Activated CD4-positive, alpha-beta T cell treated with anti-CD3 and anti-CD28 coated beads, Interleukin-2, amount 50 U/mL, for 48 hours (primary cell): Measurements from ENCODE around the gene FOXP2.
"Not testable (repeated sequence)": the region's sequence is repeated elsewhere in the genome, so short reads cannot be mapped to it uniquely, and the experiment has no call there.

Experiments used
- DNase-seq, 2 experiments: peaks; one replicate each; pipeline ENCODE4 v3.0.0-alpha.2; 2020

The FOXP2 gene

DNA sequence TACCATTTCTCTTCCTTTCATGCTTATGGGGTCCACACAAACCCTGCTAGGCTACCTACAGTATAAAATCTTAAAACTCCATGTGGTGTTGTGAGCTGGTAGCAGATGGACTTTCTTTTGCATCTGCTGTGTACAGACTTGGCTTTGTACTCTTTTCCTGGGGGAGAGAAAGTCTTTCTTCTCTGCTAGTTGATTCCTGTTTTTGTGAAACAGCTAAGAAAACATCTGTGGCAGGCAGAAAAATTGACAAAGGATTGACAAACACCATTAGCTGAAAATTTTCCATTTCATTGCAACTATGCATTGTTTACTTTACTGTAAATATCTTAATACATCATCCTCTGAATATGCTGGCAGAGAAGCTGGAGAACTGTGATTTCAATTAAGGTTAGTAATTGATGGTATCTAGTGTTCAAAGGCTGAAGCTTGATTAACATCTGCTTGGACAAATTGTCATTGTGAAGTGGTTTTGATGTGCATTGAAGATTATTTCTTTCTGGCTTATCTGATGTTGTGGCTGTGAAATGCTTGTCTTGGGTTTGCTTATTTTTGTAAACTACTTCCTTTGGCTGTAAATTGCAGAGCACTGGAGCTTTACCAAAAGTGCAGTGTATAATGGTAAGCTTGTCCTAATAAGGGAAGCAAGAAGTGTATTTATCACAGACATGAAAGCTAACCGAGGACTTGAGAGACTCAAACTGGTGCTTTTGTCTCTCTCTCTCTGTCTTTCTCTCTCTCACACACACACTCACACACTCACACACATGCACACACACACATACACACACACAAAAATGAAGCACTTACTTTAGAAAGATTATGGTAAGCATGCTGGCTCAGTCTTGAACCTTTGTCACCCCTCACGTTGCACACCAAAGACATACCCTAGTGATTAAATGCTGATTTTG, at the start of gene FOXP2:
FOXP2 (plus strand) TSS at position 660 of the 908 bp plus-strand sequence. CDS start 11,697 bp downstream, outside the sequence.
- DNase-seq, result no peak

- DNase-seq, result no peak
Measured at GRCh38 chr7:114365791-114366190, 48.8 kb upstream of the FOXP2 start.

DNA sequence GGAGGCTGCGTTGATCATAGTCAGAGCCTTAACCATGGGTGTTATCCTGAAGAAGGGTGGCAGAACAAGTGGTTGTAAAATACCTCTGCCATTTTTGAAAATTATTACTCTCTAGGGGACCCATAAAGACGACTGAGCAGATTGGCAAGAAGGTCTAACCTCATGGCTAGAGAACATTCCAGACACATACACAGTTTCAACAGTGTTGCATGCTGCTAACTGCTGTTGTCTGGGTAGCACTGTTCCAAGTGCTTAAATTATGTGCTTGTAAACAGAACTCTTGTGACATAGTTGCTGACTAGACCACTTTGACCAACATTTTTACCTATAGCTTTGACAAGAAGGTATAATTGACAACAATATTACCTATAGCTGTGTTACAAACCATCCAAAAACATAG, 46.1 kb upstream of the FOXP2 start:
- no peak for DNase-seq

DNA sequence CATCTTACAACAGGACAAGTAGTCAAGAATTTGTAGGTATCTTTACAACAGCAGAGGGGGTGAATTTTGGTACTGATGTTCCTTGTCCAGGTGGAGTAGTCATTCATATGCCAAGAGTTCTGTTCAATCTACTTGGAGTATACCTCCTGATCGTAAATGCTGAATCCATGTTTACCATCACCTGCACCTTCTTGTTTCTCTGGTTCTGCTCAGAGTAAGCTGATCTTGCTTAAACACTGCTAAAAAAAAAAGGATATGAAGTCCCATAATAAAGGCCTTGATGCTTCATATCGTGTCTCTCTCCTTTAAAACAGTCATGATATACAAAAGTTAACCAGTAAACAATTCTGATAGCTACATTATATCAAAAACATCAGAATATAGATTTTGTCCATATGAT, 45.3 kb upstream of the FOXP2 start:
- no peak for DNase-seq

- DNase-seq, result no peak
Measured at GRCh38 chr7:114372619-114373018, 42.0 kb upstream of the FOXP2 start.

- DNase-seq, result no peak
Measured at GRCh38 chr7:114375907-114376306, 38.7 kb upstream of the FOXP2 start.

DNA sequence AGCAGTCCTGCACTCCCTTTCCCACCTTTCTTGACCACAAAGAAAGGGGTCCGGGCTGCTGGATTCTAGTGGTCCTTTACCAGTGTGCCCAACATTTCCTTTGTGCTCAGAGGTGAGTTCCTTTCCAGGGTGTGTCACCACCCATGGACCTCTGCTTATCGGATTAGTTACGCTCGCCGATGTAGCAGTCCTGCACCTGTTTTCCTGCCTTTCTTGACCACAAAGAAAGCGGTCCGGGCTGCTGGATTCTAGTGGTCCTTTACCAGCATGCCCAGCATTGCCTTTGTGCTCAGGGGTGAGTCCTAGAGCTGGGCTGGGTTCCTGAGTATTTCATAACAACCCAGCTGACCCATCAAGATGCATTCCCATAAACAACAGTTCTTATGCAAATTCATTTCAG, 30.7 kb upstream of the FOXP2 start:
- DNase-seq, result not testable (repeated sequence)

- not testable (repeated sequence) for DNase-seq
Measured at GRCh38 chr7:114384346-114384745, 30.3 kb upstream of the FOXP2 start.

DNA sequence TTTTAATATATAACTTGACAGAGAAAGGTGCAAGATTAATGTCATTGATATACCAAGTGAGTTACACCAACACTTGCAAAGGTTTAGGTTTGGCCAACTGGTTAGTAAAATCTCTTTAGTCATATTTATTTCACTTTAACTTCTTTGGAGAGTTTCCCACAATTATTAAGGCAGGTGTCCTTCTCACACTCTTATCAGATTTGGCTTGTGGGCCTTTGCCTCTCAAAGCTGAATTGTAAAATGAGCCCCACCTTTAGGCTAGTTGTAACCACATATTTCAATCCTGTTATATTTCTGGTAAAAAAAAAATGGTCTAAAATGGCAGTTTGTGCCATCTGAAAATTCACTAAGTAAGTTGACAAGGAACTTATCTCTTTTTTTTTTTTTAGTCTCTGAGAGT, 26.6 kb upstream of the FOXP2 start:
- DNase-seq, result no peak

- no peak for DNase-seq
Measured at GRCh38 chr7:114392686-114393085, 21.9 kb upstream of the FOXP2 start.

DNA sequence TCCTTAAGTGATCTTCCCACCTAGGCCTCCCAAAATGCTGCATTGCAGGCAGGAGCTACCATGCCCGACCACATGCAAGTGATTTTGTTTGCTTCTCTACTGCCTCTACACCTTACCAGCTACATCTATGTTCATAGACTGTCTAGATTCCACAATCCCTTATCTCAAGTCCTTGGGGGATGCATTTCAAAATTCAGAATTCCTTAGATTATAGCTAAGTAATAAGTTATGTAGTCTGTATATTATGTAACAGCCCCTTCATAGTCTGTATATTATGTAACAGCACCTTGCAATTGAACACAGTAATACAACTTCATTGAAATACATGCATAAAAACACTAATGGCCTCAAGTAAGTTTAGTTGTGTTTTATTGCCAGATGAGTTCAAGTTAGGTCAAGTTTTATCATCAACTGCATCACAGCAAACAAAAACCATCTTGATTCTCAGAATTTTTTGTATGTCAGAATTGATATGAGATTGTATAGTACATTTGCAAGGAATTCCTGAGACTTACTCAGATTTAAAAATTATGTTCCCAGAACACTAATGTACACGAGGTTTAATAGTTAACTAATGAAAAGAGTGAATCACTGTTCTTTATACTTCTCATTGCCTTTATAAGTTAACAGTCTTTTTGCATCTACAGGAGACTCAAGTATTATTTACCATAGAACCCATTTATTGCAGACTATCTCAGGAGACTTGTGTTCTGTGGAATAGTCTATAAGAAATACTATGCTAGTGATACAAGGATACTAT, 11.6 kb upstream of the FOXP2 start:
- no peak for DNase-seq

GRCh38 chr7:114405427-114405826, 9.2 kb upstream of the FOXP2 start:
- DNase-seq, result no peak

GRCh38 chr7:114409750-114410149, 4.9 kb upstream of the FOXP2 start:
- DNase-seq, result no peak

DNA sequence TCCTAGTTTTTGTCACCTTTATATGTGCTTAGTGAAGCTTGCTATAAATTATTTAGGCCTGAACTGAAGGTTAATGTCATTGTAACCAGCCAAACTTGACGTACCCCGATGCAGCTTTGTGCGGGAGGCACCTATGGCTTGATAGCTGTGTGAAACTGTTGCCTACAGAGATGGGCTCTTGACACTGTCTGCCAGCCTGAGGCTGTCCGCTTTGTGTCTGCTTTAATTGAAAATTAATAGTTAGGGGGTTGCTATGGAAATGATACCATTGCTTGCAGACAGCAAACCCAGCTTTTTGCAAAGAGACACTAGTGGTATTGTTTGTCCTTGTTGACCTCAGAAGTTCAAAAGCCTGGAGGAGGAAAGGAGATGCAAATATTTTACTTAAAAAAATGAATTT, 2.1 kb upstream of the FOXP2 start:
- no peak for DNase-seq

DNA sequence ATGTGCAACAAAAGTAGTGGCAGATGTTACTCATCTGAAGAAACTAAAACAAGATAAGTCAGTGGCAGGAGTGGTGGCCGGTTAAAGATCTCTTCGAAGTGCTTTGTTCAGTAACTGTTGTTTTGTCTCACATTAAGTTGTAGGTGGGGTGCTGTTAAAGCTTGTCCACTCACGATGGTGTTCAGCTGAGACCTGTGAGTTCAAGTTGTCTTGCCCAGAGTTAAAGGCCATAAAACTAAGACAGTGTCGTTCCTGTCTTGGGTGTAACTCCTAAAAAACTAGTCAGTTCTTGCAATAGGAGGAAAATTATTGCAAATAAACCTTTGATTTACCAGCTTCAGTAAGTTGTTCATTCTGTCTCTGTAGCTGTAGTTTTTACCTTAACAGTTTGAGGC, 857 bp upstream of the FOXP2 start:
- no peak for DNase-seq

DNA sequence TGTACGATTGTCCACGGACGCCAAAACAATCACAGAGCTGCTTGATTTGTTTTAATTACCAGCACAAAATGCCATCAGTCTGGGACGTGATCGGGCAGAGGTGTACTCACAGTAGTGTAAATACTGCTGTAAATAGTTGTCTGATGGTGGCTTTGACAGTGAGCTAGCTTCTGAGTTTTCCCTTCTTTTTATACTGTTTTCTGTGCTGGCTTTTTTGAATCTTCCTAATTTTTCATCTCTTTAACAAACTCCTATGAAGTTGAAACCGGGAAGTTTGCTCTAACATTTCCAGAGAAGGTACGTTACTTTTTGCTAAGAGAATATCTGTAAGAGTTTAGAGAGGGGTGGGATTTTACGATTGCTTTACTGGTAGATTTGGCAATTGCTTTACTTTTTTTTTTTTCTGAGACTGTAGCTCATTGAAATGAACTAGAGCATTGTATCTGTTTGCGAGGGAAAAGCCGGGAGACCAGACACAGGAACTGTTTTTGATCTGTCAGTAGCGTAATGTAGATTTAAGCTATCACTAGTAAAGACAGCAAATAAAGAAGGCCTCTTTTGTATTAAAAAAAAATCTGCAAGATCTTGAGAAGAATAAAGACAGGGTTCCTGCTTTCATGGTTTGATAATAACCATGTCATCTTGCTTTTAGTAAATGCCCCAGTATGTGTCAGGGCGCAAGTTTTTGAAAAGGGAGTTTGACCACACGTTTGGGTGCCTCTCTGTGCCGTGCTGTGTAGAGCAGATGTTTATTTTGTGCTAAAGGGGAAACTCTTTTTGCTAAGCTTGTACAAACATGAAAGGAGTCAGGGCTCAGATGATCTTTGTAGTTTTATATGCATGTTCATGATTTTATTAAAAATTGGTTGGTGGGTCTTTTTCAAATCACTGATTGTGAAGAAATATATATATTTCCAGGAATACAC, 712 bp downstream of the FOXP2 start:
- DNase-seq, result no peak

DNA sequence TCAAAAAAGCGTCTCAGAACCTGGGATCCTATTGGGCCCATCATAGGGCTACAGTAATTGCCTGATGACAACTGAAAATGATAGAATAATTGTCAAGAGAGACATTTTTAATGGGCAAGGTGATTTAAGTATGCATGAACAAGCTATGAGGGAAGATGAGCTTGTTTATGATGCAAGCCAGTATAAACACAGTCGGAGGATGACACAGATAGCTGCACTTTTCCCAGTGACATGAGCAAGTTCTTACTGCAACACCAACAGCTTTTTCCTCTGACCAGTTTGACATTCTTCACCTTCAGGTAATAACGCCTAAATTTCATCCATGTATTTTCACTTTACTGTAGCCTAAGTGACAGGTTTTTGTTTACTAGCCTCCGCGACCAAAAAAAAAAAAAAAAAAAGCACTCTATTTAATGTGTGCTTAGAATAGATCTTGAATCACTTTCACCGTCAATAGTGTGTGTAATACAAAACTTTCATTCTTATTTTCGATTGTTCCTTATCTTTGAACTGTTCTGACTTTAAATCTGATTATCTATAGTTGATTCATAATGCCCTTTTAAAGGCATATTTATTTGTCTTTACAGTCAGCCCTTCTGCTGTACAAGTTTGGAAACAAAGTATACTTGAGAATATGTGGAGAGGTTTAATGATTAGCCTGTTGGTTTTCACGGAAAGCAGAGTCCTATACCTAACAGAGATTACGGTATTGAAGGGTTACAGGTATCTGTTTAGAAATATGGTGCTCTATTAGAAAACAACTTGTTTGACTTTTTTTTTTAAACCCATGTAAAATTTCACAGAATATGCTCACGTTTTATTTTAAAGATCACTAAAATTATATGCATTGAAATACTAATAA, 1.7 kb downstream of the FOXP2 start:
- no peak for DNase-seq

- DNase-seq, result no peak
Measured at GRCh38 chr7:114417290-114417689, 2.7 kb downstream of the FOXP2 start.

DNA sequence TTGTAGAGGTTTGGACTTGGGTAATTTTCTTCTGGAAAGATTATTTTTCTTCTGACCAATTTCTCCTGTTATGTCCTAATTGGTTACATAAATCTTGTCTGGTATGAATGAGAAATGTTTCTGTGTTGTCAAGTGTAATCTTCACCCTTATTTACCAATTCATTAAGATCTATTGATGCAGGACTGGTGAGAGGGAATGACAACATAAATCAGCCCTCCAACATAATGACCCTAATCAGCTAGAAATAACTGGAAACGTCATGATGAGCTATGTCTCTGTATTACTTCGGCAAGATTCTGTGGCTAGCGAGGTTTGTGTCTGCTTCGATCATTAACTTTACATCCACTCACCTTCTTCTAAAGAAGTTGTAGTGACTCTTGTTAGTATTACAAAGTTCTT, 3.5 kb downstream of the FOXP2 start:
- DNase-seq, result no peak

- DNase-seq, result no peak
Measured at GRCh38 chr7:114419441-114420272, 5.0 kb downstream of the FOXP2 start.
